GM12878 (cell line): ENCODE measurements around the gene TET3. TPM values are rescaled to one million over a fixed set of nuclear protein-coding genes. Genes with fewer than 3 reads are reported as not detected.

Experiments
- ATAC-seq: fragments of 200-7000 bp; cut with Tn5 transposase; 3 replicates; pipeline ENCODE4 v1.9.1; 2020; ENCODE audit warnings: mild to moderate bottlenecking, moderate library complexity
- BruUV-seq: library from RNA; stranded (reverse); fragments of 400-500 nt; replicated peaks from 2 replicates; lab custom pipeline; 2021; lab: Mats Ljungman, UMichigan
- CTCF ChIA-PET: fragments of 300-600 bp; sonication (Branson Sonifier 250); formaldehyde crosslinking; extraction: SDS; loops from one replicate; lab custom pipeline; 2021; ENCODE audit warnings: inconsistent platforms; lab: Yijun Ruan, JAX
- POLR2A ChIA-PET: fragments of 350-600 bp; formaldehyde crosslinking; extraction: SDS; loops from one replicate; lab custom pipeline; 2021; ENCODE audit warnings: inconsistent platforms; lab: Charles Lee
- RAD21 ChIA-PET: fragments of 300-600 bp; sonication (Branson Sonifier 250); formaldehyde crosslinking; loops from one replicate; lab custom pipeline; 2023; ENCODE audit warnings: antibody characterized with exemption; ENCODE audit not compliant: unreplicated experiment; lab: Charles Lee
- SMC1A ChIA-PET: fragments of 300-600 bp; sonication (Branson Sonifier 250); formaldehyde crosslinking; loops from one replicate; lab custom pipeline; 2023; ENCODE audit not compliant: unreplicated experiment, uncharacterized antibody; lab: Charles Lee
- DNase-seq: peaks from one replicate; pipeline ENCODE4 v3.0.0-alpha.2; 2011; ENCODE audit warnings: low read depth, low spot score
- FAIRE-seq: peaks from 3 replicates; lab custom pipeline; 2011; peaks lifted over from hg19 to GRCh38; lab: Jason Lieb, UNC
- H2AFZ ChIP-seq: 2 replicates; pipeline ENCODE4 v1.6.0; 2011; ENCODE audit warnings: low read depth, low read length, control low read depth; ENCODE audit not compliant: control insufficient read depth
- H3K27ac ChIP-seq: 2 replicates; pipeline ENCODE4 v1.5.1; 2011; ENCODE audit warnings: control low read depth; ENCODE audit not compliant: control insufficient read depth, insufficient read depth
- H3K27me3 ChIP-seq, 2 experiments: replicated peaks in 1 of 2; 2 replicates each; pipeline versions ENCODE4 v1.6.0 to v1.6.1; 2011; ENCODE audit warnings: low read length in 1 of 2; ENCODE audit not compliant: control insufficient read depth in 2 of 2, insufficient read depth in 2 of 2
- H3K36me3 ChIP-seq, 2 experiments: 2 replicates each; pipeline ENCODE4 v1.5.1; 2011; ENCODE audit warnings: low read length in 1 of 2; ENCODE audit not compliant: control insufficient read depth in 2 of 2, insufficient read depth in 2 of 2
- H3K4me1 ChIP-seq: 2 replicates; pipeline ENCODE4 v1.6.1; 2011; ENCODE audit warnings: mild to moderate bottlenecking, low read length, moderate library complexity, mixed read lengths; ENCODE audit not compliant: control insufficient read depth, insufficient read depth
- H3K4me2 ChIP-seq: 2 replicates; pipeline ENCODE4 v1.6.0; 2011; ENCODE audit warnings: control low read depth; ENCODE audit not compliant: control insufficient read depth, insufficient read depth
- H3K4me3 ChIP-seq: fragments of 200-600 bp; sonication (generic); 2 replicates; pipeline ENCODE4 v1.5.1; 2016
- H3K79me2 ChIP-seq: 2 replicates; pipeline ENCODE4 v1.6.0; 2011; ENCODE audit warnings: low read length; ENCODE audit not compliant: control insufficient read depth, insufficient read depth
- H3K9ac ChIP-seq: 2 replicates; pipeline ENCODE4 v1.8.0; 2011; ENCODE audit warnings: low read length, control low read depth, mixed read lengths; ENCODE audit not compliant: control insufficient read depth, insufficient read depth
- H3K9me3 ChIP-seq: replicated peaks from 3 replicates; pipeline ENCODE4 v1.5.1; 2011; ENCODE audit warnings: mild to moderate bottlenecking, low read length; ENCODE audit not compliant: control insufficient read depth, insufficient read depth
- H4K20me1 ChIP-seq: 2 replicates; pipeline ENCODE4 v1.6.0; 2011; ENCODE audit not compliant: control insufficient read depth, insufficient read depth
- EED ChIP-seq: sonication (generic); IDR thresholded peaks from 2 replicates; pipeline ENCODE4 v1.6.1; 2016; ENCODE audit warnings: antibody characterized with exemption, low read depth
- EZH2 ChIP-seq: IDR thresholded peaks from 2 replicates; pipeline ENCODE4 v1.6.1; 2012; ENCODE audit warnings: low read depth, mild to moderate bottlenecking, control low read depth, inconsistent platforms, low read length, borderline replicate concordance; ENCODE audit not compliant: control insufficient read depth
- IKZF2 ChIP-seq, 2 experiments: fragments of 450-650 bp; IDR thresholded peaks; 2 replicates each; pipeline ENCODE4 v1.6.1; 2017; ENCODE audit warnings: mild to moderate bottlenecking in 2 of 2, moderate library complexity in 2 of 2
- PAX5 ChIP-seq: IDR thresholded peaks from 2 replicates; pipeline ENCODE4 v1.6.1; 2011; ENCODE audit warnings: low read depth, low read length, borderline replicate concordance
- POLR2AphosphoS5 ChIP-seq: IDR thresholded peaks from 2 replicates; pipeline ENCODE4 v1.6.1; 2011; ENCODE audit warnings: mild to moderate bottlenecking, low read length, inconsistent platforms
- WGBS: methylation state at CpG from one replicate; pipeline ENCODE4 v1.1.6; 2016; ENCODE audit warnings: low lambda C conversion rate; ENCODE audit not compliant: insufficient replicate concordance, insufficient coverage; ENCODE audit errors: missing lambda C conversion rate; 5-methylcytosine and 5-hydroxymethylcytosine counted together
- in situ Hi-C: fragments of 300-500 bp; cut with MboI; formaldehyde crosslinking; loops from 9 replicates; pipeline ENCODE4 v1.14.3; 2018; ENCODE audit warnings: mixed read lengths
- intact Hi-C: fragments of 100-400 bp; cut with micrococcal nuclease; formaldehyde crosslinking; loops from one replicate; pipeline ENCODE4 v1.14.2; 2022; ENCODE audit not compliant: unreplicated experiment
- polyA plus RNA-seq, 11 experiments: library from polyadenylated mRNA; depleted of rRNA in 4 of 11; unstranded in 6 of 11; stranded (reverse) in 5 of 11; fragments of >200 nt; fragmentation: Nextera tagmentation in 4 of 11; fragmentation: Illumina TruSeq in 1 of 11; extraction: Ambion mirVana in 4 of 11; extraction: Trizol in 1 of 11; gene quantifications; 1 replicate in 1 of 11; 2 replicates in 10 of 11; pipeline versions ENCODE4 v1.2.1 to v1.2.3, GENCODE V29; 2011 to 2016; ENCODE audit warnings: inconsistent platforms in 2 of 11, missing spikeins in 2 of 11, low read depth in 1 of 11
- total RNA-seq, 4 experiments: library from RNA; depleted of rRNA in 3 of 4; stranded (reverse); fragments of >200 nt in 3 of 4; fragmentation: Illumina TruSeq in 1 of 4; extraction: Trizol in 1 of 4; gene quantifications; 2 replicates each; pipeline versions ENCODE4 v1.2.1 to v1.2.3, GENCODE V29; 2013 to 2021
- TF ChIP-seq, protein P1 (sequence below): fragments of 450-650 bp; IDR thresholded peaks from 2 replicates; pipeline ENCODE4 v1.6.1; 2017; ENCODE audit warnings: borderline replicate concordance
- TF ChIP-seq, protein P2 (sequence below): IDR thresholded peaks from 2 replicates; pipeline ENCODE4 v1.6.1; 2012; ENCODE audit warnings: low read depth, low read length, improper control_type of control experiment
- TF ChIP-seq, protein P3 (sequence below): IDR thresholded peaks from 2 replicates; pipeline ENCODE4 v1.6.1; 2012; ENCODE audit warnings: improper control_type of control experiment, low read depth, low read length; ENCODE audit not compliant: insufficient replicate concordance

TET3 gene
- total and polyA plus RNA-seq, 10 of the 15 experiments (the other 5 are each of a cell fraction or from before 2014, with no cell fraction given), result 0.77 to 25.9 (median 8.5) TPM

DNA sequence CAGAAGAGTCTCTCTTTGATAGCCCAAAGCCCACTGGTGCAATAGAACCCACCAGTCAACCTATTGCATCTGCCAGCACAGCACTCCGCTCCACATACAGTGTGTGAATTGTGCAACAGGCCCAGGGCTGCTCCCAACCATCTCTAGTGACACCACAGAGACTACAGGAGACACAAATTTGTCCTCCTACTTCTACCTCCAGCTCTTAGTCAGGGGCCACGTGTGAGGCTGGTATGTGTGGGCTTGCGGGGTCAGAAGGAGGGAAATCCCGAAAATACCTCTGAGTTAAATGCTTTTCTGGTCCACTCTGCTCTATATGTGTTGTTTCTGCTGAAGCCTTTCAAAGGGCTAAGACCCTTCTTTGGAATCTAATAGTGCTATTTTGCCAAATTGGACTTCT lies 40.0 kb upstream of the TET3 start (continued):
- TF ChIP-seq, protein P1, sequence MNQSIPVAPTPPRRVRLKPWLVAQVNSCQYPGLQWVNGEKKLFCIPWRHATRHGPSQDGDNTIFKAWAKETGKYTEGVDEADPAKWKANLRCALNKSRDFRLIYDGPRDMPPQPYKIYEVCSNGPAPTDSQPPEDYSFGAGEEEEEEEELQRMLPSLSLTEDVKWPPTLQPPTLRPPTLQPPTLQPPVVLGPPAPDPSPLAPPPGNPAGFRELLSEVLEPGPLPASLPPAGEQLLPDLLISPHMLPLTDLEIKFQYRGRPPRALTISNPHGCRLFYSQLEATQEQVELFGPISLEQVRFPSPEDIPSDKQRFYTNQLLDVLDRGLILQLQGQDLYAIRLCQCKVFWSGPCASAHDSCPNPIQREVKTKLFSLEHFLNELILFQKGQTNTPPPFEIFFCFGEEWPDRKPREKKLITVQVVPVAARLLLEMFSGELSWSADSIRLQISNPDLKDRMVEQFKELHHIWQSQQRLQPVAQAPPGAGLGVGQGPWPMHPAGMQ, result no peak
- no peak for TF ChIP-seq EED

DNA sequence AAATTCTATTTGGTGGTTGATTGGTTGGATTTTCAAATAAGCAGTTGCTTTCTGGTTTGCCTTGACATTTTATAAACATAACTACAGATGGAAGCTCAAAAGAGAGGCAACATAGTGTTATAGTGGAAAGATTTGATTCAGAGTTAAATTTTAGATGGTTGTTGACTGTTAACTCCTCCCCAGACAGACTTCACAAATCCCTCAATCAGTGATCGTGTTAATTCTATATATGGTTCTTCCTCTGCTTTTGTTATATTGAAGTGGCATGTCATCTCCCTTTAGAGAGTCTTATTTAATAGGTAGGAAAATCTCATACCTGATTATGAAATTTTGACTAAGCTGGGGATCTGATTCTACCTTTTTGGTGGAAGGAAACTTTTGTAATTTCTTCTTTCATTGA lies 38.5 kb upstream of the TET3 start:
- Histone ChIP-seq H3K4me2 (no peak overlapping the region), H3K4me1 (peaks cover 4% of the 10 kb centered on the region; the same call in 1 of the 2 replicates), H4K20me1 (no peaks in the 10 kb centered on the region), H2AFZ (no peak overlapping the region), H3K4me3 (no peak overlapping the region), H3K79me2 (peaks cover 32% of the 10 kb centered on the region), H3K9me3 (no peaks in the 10 kb centered on the region), H3K27me3 (no peaks in the 10 kb centered on the region), H3K9ac (no peak overlapping the region), H3K27ac (no peak overlapping the region), H3K36me3 (peaks cover 14 to 24% of the 10 kb centered on the region in 2 experiments)
- DNase-seq (no peak), ATAC-seq (no peak), FAIRE-seq (no peak)
- POLR2A ChIA-PET, result interaction anchor here (0.8 to 2.2 kb wide), 4 partner anchors 10 to 130 kb away, joined by 4 to 7 read pairs (median 6); no protein-coding TSS in a partner anchor
- TF ChIP-seq EZH2, result no peak
- no peak for TF ChIP-seq IKZF2 (IDR thresholded peaks at IDR 0.05)
- TF ChIP-seq, protein P2, sequence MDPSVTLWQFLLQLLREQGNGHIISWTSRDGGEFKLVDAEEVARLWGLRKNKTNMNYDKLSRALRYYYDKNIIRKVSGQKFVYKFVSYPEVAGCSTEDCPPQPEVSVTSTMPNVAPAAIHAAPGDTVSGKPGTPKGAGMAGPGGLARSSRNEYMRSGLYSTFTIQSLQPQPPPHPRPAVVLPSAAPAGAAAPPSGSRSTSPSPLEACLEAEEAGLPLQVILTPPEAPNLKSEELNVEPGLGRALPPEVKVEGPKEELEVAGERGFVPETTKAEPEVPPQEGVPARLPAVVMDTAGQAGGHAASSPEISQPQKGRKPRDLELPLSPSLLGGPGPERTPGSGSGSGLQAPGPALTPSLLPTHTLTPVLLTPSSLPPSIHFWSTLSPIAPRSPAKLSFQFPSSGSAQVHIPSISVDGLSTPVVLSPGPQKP, result no peak
- TF ChIP-seq PAX5, result no peak
- TF ChIP-seq, protein P3, sequence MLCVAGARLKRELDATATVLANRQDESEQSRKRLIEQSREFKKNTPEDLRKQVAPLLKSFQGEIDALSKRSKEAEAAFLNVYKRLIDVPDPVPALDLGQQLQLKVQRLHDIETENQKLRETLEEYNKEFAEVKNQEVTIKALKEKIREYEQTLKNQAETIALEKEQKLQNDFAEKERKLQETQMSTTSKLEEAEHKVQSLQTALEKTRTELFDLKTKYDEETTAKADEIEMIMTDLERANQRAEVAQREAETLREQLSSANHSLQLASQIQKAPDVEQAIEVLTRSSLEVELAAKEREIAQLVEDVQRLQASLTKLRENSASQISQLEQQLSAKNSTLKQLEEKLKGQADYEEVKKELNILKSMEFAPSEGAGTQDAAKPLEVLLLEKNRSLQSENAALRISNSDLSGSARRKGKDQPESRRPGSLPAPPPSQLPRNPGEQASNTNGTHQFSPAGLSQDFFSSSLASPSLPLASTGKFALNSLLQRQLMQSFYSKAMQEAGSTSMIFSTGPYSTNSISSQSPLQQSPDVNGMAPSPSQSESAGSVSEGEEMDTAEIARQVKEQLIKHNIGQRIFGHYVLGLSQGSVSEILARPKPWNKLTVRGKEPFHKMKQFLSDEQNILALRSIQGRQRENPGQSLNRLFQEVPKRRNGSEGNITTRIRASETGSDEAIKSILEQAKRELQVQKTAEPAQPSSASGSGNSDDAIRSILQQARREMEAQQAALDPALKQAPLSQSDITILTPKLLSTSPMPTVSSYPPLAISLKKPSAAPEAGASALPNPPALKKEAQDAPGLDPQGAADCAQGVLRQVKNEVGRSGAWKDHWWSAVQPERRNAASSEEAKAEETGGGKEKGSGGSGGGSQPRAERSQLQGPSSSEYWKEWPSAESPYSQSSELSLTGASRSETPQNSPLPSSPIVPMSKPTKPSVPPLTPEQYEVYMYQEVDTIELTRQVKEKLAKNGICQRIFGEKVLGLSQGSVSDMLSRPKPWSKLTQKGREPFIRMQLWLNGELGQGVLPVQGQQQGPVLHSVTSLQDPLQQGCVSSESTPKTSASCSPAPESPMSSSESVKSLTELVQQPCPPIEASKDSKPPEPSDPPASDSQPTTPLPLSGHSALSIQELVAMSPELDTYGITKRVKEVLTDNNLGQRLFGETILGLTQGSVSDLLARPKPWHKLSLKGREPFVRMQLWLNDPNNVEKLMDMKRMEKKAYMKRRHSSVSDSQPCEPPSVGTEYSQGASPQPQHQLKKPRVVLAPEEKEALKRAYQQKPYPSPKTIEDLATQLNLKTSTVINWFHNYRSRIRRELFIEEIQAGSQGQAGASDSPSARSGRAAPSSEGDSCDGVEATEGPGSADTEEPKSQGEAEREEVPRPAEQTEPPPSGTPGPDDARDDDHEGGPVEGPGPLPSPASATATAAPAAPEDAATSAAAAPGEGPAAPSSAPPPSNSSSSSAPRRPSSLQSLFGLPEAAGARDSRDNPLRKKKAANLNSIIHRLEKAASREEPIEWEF, result no peak
- no peak for TF ChIP-seq POLR2AphosphoS5
- 91% methylated on average over 1 of the region's 1 CpG for WGBS
- in situ Hi-C loops, result no loop called here
- RAD21 ChIA-PET, result no interaction called here
- intact Hi-C loops, result no loop called here
- CTCF ChIA-PET, result interaction anchor here (0.6 kb wide), 1 partner anchor 200 kb away, joined by 3 read pairs; no protein-coding TSS in a partner anchor
- BruUV-seq, result no TSS peak
- SMC1A ChIA-PET, result no interaction called here
